Vagina (tissue), 2 donors: ENCODE measurements around the gene PTMA. TPM values are rescaled to one million over a fixed set of nuclear protein-coding genes. Genes with fewer than 3 reads are reported as not detected.

Experiments used
- DNase-seq, 2 donors: peaks; one replicate each; pipeline ENCODE4 v3.0.0-alpha.2; 2017; ENCODE audit errors: extremely low spot score in 2 of 2
- H3K27ac ChIP-seq: fragments of 200-600 bp; sonication (generic); one replicate; pipeline ENCODE4 v1.5.1; 2019
- H3K27me3 ChIP-seq: fragments of 200-600 bp; sonication (generic); one replicate; pipeline ENCODE4 v1.5.1; 2019
- H3K36me3 ChIP-seq, 2 donors: fragments of 200-600 bp; sonication (generic); one replicate each; pipeline ENCODE4 v1.5.1; 2017 to 2019
- H3K4me1 ChIP-seq: fragments of 200-600 bp; sonication (generic); one replicate; pipeline ENCODE4 v1.5.1; 2019
- H3K4me3 ChIP-seq, 2 donors: fragments of 200-600 bp; sonication (generic); 1 replicate in 1 of 2; 2 replicates in 1 of 2; pipeline ENCODE4 v1.5.1; 2016 to 2019
- H3K9me3 ChIP-seq: fragments of 200-600 bp; sonication (generic); one replicate; pipeline ENCODE4 v1.5.1; 2019
- CTCF ChIP-seq, 3 experiments: fragments of 450-650 bp in 2 of 3; fragments of 200-600 bp in 1 of 3; sonication (generic) in 1 of 3; IDR thresholded peaks; one replicate each; pipeline ENCODE4 v1.5.1; 2017 to 2019; ENCODE audit warnings: antibody characterized with exemption in 3 of 3, mild to moderate bottlenecking in 2 of 3, moderate library complexity in 2 of 3
- POLR2A ChIP-seq, 2 donors: fragments of 450-650 bp; IDR thresholded peaks; one replicate each; pipeline ENCODE4 v1.6.1; 2017; ENCODE audit warnings: antibody characterized with exemption in 2 of 2, mild to moderate bottlenecking in 2 of 2, moderate library complexity in 2 of 2
- POLR2AphosphoS5 ChIP-seq, 2 donors: sonication (generic); formaldehyde crosslinking; IDR thresholded peaks; one replicate each; pipeline ENCODE4 v1.9.0; 2017; ENCODE audit warnings: antibody characterized with exemption in 2 of 2, mild to moderate bottlenecking in 2 of 2, low read depth in 1 of 2; ENCODE audit not compliant: insufficient read depth in 1 of 2
- intact Hi-C: fragments of 100-400 bp; cut with DNase I; formaldehyde crosslinking; loops from one replicate; pipeline ENCODE4 v1.15.1; 2023
- total RNA-seq: library from RNA; depleted of rRNA; stranded (reverse); fragments of >200 nt; gene quantifications from one replicate; pipeline ENCODE4 v1.2.3, GENCODE V29; 2016

The PTMA gene
- total RNA-seq, 1 donor from 2014 or later: 536 TPM

DNA sequence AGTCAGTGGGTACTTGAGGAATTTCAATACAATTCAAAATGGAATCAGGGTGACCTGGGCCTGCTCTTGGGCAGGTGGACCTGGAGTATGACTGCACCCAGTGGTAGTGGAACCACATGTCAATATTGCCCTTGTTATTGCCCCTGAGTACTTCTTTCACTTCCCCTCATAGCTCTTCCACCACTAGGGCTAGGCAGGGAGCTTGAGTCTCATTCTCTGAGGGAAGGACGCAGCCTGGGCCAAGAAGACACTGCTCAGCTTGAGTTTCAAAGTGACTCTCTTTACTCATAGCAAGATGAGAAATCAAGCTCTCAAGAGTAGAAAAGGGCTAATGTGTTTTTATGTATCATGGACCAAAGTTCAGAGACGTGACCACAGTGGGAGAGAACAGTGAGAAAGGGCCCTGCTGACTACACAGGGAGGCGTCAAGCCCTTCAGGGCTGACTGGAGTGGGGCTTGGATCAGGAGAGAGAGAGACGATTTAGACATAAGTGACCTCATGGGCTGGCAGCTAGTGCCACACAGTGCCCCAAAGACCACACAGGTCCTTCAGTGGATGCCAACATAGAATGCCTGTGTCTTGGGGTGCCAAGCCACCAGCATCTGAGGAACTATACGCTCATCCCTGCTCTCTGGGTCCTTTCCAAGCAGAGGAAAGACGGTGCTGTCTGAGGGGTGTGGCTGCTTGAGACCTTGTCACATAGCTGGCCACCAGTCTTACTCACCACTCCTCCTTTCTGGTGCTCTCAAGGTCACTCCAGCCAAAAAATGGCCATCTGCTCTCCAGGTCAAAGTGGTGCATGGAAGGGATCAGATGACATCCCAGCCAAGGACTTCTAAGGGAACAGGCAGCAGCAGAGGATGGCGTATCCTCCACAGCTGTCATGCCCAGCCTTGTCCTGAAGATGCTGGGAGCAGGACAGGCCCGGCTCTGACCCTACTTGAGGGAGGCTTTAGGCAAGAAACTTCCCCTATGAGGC lies 13.0 kb downstream of the PTMA start:
- Histone ChIP-seq H3K27me3 (no peaks in the 10 kb centered on the region), H3K27ac (no peak overlapping the region), H3K4me3 (no peak overlapping the region), H3K9me3 (no peaks in the 10 kb centered on the region), H3K36me3 (no peaks in the 10 kb centered on the region), H3K4me1 (no peaks in the 10 kb centered on the region)
- DNase-seq: no peak
- TF ChIP-seq POLR2AphosphoS5 (IDR thresholded peaks at IDR 0.05; ENCODE audit: insufficient read depth in 1 of 2, low read depth in 1 of 2) (no peak), POLR2A (IDR thresholded peaks at IDR 0.05) (no peak), CTCF (IDR thresholded peaks at IDR 0.05) (no peak)
- intact Hi-C loops: no loop called here

DNA sequence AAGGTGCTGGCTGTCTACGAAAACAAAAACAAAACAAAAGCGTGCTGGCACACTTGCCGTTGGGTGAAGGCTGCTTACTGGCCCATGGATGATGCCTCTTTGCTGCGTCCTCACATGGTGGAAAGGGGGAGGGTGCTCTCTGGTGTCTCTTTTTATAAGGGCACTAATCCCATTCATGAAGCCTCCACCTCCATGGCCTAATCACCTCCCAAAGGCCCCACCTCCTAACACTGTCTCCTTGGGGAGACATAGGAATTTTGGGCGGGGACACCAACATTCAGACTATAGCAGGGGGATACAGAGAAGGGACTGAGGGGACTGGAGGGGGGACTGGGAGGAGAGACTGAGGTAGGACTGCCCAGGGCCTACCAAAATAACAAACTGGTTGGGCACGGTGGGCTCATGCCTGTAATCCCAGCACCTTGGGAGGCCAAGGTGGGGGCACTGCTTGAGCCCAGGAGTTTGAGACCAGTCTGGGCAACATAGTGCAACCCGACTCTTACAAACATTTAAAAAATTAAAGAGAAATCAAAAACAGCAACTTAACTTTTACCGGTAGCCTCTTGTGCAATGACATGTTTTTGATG lies 14.5 kb downstream of the PTMA start:
- Histone ChIP-seq H3K9me3 (no peaks in the 10 kb centered on the region), H3K4me1 (no peaks in the 10 kb centered on the region), H3K36me3 (no peaks in the 10 kb centered on the region), H3K4me3 (no peak overlapping the region), H3K27me3 (no peaks in the 10 kb centered on the region), H3K27ac (no peak overlapping the region)
- intact Hi-C loops: no loop called here
- no peak for DNase-seq
- TF ChIP-seq POLR2AphosphoS5 (IDR thresholded peaks at IDR 0.05; ENCODE audit: insufficient read depth in 1 of 2, low read depth in 1 of 2) (no peak), POLR2A (IDR thresholded peaks at IDR 0.05) (no peak), CTCF (IDR thresholded peaks at IDR 0.05) (no peak)

GRCh38 chr2:231725476-231725875 lies 17.2 kb downstream of the PTMA start:
- Histone ChIP-seq H3K4me3 (no peak overlapping the region), H3K9me3 (no peaks in the 10 kb centered on the region), H3K27ac (no peak overlapping the region), H3K36me3 (no peaks in the 10 kb centered on the region), H3K27me3 (no peaks in the 10 kb centered on the region), H3K4me1 (no peaks in the 10 kb centered on the region)
- DNase-seq: no peak
- intact Hi-C loops: no loop called here
- TF ChIP-seq POLR2AphosphoS5 (IDR thresholded peaks at IDR 0.05; ENCODE audit: insufficient read depth in 1 of 2, low read depth in 1 of 2): no peak
- no peak for TF ChIP-seq CTCF (IDR thresholded peaks at IDR 0.05)
- no peak for TF ChIP-seq POLR2A (IDR thresholded peaks at IDR 0.05)

DNA sequence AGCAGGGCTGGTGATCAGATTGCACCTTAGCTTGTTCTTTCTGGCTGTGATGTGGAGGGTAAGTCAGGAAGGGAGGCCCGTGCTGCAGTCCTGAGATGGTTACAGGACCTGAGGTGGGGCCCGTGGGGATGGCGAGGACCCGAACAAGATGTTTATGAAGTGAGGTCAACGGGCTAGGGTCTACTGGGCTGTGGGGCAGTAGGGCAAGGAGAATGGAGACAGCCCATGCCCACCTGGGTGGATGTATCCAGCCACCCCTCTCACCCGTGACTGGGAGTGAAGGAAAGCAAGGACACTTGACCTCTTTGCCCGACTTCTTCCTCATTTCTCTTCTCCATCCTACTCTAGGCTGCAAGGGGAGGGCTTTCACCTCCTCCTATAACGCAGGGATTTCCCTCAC lies 18.0 kb downstream of the PTMA start:
- Histone ChIP-seq H3K9me3 (no peaks in the 10 kb centered on the region), H3K36me3 (no peaks in the 10 kb centered on the region), H3K4me3 (no peak overlapping the region), H3K27ac (no peak overlapping the region), H3K4me1 (no peaks in the 10 kb centered on the region), H3K27me3 (no peaks in the 10 kb centered on the region)
- TF ChIP-seq POLR2A (IDR thresholded peaks at IDR 0.05) (no peak), POLR2AphosphoS5 (IDR thresholded peaks at IDR 0.05; ENCODE audit: insufficient read depth in 1 of 2, low read depth in 1 of 2) (no peak), CTCF (IDR thresholded peaks at IDR 0.05) (no peak)
- intact Hi-C loops: no loop called here
- DNase-seq: no peak

DNA sequence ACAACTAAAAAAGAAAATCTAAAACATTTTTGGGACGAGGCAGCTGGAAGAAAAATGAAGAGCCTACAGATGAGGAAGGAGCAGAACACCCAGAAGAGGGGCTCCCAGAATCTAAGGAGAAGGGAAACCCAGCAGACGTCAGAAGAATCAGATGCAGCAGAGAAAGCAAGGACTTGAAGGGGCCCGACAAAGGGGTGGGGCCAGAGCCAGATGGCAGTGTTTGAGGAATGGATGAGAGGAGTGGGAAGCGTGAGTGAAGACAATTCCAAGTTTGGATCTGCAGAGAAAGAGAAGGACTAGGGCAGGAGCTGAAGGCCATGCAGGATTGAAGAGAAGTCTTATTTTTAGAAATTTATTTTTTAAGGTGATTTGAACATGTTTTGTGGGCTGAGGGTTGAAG lies 19.3 kb downstream of the PTMA start:
- H3K4me1 ChIP-seq: no peaks in the 10 kb centered on the region
- no peak for TF ChIP-seq POLR2AphosphoS5 (IDR thresholded peaks at IDR 0.05; ENCODE audit: insufficient read depth in 1 of 2, low read depth in 1 of 2)
- no peak for TF ChIP-seq CTCF (IDR thresholded peaks at IDR 0.05)
- TF ChIP-seq POLR2A (IDR thresholded peaks at IDR 0.05): no peak
- H3K4me3 ChIP-seq: no peak overlapping the region
- intact Hi-C loops: no loop called here
- no peaks in the 10 kb centered on the region for H3K27me3 ChIP-seq
- H3K36me3 ChIP-seq: peaks cover 0 to 6% of the 10 kb centered on the region in 2 donors
- no peak for DNase-seq
- no peaks in the 10 kb centered on the region for H3K9me3 ChIP-seq
- no peak overlapping the region for H3K27ac ChIP-seq
